Brain microvascular endothelial cell (primary cell): ENCODE measurements around the gene RIPOR1.

Experiments
- DNase-seq: peaks from one replicate; pipeline ENCODE4 v3.0.0-alpha.2; 2020
- H3K27ac ChIP-seq: fragments of 250-450 bp; sonication (Bioruptor Pico); 2 replicates; pipeline ENCODE4 v1.5.1; 2020; ENCODE audit warnings: mild to moderate bottlenecking, moderate library complexity
- H3K27me3 ChIP-seq: fragments of 250-450 bp; sonication (Bioruptor Pico); replicated peaks from 2 replicates; pipeline ENCODE4 v1.5.1; 2020; ENCODE audit warnings: mild to moderate bottlenecking
- H3K36me3 ChIP-seq: fragments of 250-450 bp; sonication (Bioruptor Pico); replicated peaks from 2 replicates; pipeline ENCODE4 v1.5.1; 2020; ENCODE audit warnings: mild to moderate bottlenecking
- H3K4me3 ChIP-seq: 2 replicates; pipeline ENCODE4 v1.5.1; 2011; ENCODE audit warnings: low read depth, mild to moderate bottlenecking, control low read depth, low read length, moderate library complexity
- in situ Hi-C: cut with HindIII; loops from 2 replicates; pipeline ENCODE4 v1.10.0; 2017; ENCODE audit warnings: low sequenced_read_pairs, low pct_ligation_motif_present
- TF ChIP-seq, protein P1 (sequence below): IDR thresholded peaks from 2 replicates; pipeline ENCODE4 v1.5.1; 2011; ENCODE audit warnings: low read depth, mild to moderate bottlenecking, moderate library complexity, low read length, control low read depth, inconsistent platforms; ENCODE audit errors: missing control alignments

The RIPOR1 gene

DNA sequence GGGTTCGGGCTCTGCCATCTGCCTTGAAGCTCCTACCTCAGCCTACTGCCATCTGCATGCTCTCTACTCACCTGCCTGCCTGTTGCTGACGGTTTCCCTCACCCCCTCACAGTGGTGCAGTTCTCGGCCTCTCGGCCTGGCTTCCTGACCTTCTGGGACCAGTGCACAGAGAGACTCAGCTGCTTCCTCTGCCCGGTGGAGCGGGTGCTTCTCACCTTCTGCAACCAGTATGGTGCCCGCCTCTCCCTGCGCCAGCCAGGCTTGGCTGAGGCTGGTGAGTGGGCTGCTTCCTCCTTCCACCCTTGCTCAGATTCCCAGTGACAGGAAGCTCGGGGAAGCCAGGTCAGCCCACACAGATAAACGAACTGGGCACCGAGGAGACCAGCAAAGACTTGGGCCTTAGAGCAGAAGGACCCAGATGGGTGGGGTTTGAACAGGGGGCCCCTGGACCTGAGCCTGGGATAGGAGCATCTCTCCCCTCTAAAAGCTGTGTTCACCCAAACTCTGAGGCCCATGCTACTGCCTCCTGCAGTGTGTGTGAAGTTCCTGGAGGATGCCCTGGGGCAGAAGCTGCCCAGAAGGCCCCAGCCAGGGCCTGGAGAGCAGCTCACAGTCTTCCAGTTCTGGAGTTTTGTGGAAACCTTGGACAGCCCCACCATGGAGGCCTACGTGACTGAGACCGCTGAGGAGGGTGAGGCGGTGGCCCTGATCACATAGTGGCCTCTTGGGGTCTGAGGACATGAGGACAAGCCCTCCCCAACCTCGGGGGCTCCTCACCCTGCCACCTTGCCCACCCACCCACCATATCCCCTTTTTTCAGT lies 16.4 kb downstream of the RIPOR1 start:
- Histone ChIP-seq H3K4me3 (no peak overlapping the region), H3K27me3 (no peaks in the 10 kb centered on the region), H3K27ac (no peak overlapping the region), H3K36me3 (peaks cover 66% of the 10 kb centered on the region)
- TF ChIP-seq, protein P1, sequence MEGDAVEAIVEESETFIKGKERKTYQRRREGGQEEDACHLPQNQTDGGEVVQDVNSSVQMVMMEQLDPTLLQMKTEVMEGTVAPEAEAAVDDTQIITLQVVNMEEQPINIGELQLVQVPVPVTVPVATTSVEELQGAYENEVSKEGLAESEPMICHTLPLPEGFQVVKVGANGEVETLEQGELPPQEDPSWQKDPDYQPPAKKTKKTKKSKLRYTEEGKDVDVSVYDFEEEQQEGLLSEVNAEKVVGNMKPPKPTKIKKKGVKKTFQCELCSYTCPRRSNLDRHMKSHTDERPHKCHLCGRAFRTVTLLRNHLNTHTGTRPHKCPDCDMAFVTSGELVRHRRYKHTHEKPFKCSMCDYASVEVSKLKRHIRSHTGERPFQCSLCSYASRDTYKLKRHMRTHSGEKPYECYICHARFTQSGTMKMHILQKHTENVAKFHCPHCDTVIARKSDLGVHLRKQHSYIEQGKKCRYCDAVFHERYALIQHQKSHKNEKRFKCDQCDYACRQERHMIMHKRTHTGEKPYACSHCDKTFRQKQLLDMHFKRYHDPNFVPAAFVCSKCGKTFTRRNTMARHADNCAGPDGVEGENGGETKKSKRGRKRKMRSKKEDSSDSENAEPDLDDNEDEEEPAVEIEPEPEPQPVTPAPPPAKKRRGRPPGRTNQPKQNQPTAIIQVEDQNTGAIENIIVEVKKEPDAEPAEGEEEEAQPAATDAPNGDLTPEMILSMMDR: no peak
- in situ Hi-C loops: no loop called here
- no peak for DNase-seq

DNA sequence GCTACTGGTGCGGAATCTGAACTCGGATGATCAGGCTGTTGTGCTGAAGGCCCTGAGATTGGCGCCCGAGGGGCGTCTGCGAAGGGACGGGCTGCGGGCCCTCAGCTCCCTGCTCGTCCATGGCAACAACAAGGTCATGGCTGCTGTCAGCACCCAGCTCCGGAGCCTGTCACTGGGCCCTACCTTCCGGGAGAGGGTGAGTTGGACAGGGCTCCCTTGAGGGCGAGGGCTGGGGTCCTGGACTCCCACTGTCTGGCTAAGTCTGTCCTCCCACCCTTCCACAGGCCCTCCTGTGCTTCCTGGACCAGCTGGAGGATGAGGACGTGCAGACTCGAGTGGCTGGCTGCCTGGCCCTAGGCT lies 17.0 kb downstream of the RIPOR1 start:
- H3K27ac ChIP-seq: no peak overlapping the region
- in situ Hi-C loops: no loop called here
- no peak for DNase-seq
- H3K4me3 ChIP-seq: no peak overlapping the region
- no peaks in the 10 kb centered on the region for H3K27me3 ChIP-seq
- H3K36me3 ChIP-seq: peaks cover 60% of the 10 kb centered on the region
- TF ChIP-seq, protein P1: no peak

DNA sequence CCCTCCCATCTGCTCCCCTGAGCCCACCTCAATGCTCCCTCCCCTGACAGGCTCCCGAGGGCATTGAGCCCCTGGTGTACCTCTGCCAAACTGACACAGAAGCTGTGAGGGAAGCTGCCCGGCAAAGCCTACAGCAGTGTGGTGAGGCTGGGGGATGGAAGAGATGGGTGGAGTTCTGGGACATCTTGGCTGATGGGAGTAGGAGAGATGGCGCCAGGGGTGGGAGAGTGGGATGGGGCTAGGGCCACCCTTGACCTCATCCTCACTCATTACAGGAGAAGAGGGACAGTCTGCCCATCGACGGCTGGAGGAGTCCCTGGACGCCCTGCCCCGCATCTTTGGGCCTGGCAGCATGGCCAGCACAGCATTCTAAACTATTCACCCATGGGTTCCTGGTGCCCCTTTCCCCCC lies 17.5 kb downstream of the RIPOR1 start:
- in situ Hi-C loops: no loop called here
- Histone ChIP-seq H3K27me3 (no peaks in the 10 kb centered on the region), H3K36me3 (peaks cover 56% of the 10 kb centered on the region), H3K27ac (no peak overlapping the region), H3K4me3 (no peak overlapping the region)
- TF ChIP-seq, protein P1: no peak
- DNase-seq: no peak

DNA sequence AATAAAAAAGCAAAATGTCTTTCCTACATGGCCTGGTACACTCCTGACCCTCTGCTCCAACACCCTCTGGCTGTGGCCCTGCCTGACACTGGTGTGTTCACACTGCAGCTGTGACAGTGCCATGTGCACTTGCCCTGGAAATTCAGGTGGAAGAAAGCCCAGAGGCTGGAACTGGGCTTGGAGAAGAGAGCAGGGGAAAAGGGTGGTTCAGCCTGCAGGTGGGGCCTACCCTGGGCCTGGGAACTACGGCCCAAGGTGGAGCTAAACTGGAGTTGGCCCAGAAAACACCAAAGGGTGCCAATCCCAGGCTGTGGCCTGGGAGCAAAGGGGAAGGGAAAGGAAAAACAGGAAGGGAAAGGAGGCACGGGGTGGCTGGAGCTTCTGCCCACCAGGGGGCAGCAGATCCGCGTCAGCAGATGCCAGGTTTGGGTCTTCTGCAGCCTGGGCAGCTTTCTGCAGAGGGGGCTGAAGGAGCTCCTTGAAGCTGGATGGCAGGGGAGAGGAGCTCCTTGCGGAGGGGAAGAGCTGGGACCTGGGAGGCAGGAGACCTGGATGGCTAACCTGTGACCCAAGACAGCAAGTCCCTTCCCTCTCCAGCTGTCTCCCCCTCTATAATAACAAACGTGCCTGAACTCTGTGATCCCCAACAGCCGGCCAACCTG lies 18.3 kb downstream of the RIPOR1 start:
- in situ Hi-C loops: no loop called here
- Histone ChIP-seq H3K27ac (no peak overlapping the region), H3K36me3 (peaks cover 50% of the 10 kb centered on the region), H3K4me3 (no peak overlapping the region), H3K27me3 (no peaks in the 10 kb centered on the region)
- TF ChIP-seq, protein P1: peak; percentile 97
- DNase-seq: peak; percentile 45

DNA sequence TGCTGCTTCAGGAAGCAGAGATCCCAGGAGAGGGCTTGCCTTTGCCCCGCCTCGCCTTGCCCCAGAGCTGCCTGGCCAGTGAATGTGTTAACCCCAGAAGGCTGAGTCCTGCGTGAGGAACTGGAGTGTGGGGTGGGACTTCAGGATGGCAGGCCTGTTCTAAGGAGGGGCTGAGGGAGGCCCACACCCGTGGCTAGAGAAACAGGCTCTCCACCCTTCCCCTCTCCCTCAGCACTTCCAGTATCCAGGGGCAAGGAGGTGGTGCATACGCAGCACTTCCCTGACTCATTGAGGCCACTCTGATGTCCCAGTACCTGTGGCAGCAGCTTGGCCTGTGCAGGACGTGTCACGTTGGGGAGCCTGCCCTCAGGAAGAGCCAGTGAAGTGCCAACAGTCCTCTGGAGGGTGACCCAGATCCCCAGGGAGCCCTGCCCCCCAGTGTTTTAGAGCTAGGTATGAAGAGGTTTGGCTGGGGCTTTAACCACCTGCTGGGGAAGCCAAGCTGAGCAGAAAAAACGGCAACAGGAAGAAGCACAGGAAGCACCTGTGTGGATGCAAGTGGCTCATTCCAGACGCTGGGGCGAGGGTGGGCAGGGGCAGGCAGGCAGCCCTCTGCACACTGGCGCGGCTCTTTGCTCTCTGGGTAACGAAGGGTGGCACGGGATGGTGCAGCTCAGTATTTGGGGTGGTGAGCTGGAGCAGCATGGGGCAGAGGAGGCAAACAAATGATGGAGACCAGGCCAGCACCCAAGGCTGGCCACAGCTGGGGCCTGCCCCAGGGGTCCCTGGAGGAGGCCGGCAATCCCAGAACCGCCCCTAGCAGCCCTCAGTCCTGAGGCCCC lies 19.0 kb downstream of the RIPOR1 start:
- Histone ChIP-seq H3K27ac (no peak overlapping the region), H3K36me3 (peaks cover 45% of the 10 kb centered on the region), H3K27me3 (no peaks in the 10 kb centered on the region), H3K4me3 (no peak overlapping the region)
- in situ Hi-C loops: no loop called here
- no peak for DNase-seq
- TF ChIP-seq, protein P1: no peak
